Stimulated activated CD4-positive, alpha-beta T cell treated with anti-CD3 and anti-CD28 coated beads, Interleukin-1b, Interleukin-23, amount 100 ng/mL, for 24 hours (primary cell): Measurements from ENCODE around the gene NUDT12.

Source experiments
- DNase-seq, 4 experiments: peaks; one replicate each; pipeline ENCODE4 v3.0.0-alpha.2; 2020; ENCODE audit warnings: low read depth in 4 of 4, low spot score in 1 of 4

NUDT12 gene

DNA sequence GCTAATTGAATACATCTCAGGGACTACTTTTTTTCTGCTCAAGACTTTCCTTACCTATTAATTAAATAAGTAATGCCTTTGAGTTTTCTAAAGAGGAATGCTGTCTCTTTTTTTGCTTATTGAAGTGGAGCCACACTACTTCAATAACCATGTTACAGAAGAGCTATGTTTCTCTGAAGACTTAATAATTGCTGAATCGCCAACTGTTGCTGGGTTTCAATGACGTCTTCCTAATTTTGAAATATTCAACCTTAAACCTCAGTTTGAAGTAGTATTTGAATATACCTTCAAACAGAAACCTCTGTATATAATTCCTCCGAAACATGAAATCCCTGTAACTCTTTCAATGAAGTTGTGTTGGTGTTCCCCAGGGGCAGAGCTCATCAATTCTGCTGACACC is 21.0 kb downstream of the NUDT12 start:
- DNase-seq = no peak

DNA sequence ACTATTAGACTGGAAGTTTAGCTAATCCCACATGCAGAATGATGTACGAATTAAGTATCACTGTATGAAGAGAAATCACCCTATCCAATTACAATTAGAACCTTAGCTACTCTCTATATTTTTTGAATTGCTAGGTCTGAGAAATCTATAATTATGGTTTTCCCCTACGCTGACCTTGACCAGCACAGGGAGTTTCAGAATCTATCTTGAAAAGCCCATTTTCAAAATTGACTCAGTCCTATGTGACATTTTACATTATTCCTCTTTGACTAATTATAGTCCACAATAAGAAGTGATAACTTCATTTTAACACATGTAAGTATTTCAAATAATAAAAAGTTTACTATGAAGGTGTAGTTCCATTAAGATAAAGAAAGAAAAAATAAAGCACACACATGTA is 21.5 kb downstream of the NUDT12 start:
- no peak for DNase-seq

DNA sequence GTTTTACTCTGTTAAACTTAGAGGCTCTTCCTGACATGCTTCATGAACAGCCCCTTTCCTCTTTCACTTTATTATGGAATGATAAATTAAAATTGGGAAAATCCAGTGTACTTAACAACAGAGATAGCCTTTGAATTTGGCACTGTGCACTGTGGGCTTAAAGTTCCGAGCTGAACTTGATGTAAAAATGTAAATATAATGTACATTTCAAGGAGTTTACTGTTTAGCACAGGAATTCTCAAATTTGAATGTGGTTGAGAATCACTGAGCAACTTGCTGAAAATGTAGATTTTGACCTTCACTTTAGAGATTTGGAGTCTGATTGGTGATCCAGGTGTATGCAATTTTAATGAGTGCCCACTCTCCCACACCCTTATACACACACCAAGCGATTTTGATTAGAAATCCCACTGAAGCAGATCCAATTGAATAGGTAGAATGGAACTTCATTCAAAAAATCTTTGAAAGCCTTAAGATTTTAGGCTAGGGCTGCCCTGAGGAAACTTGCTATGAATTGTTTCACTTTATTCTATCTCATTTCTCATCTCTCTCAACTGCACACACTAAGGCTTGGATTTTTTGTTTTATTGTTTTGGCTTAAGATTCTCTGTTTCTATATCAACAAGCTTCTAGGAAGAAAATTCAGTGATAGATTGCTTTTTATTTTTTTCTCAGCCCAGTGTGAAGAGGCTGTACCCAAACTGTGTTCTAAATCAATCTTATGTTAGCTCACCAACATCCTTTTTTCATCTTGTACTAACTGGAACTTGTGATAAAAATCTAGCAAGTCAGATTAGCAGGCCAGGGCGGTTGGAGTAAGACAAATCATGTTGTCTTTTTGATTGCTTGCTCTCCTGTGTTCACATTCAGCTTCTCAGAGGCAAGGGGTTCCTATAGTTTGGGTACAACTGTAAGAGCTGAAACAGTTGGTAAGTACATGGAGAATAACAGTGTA is 22.9 kb downstream of the NUDT12 start:
- no peak for DNase-seq

GRCh38 chr5:103532086-103532734 is 30.4 kb downstream of the NUDT12 start:
- no peak for DNase-seq

DNA sequence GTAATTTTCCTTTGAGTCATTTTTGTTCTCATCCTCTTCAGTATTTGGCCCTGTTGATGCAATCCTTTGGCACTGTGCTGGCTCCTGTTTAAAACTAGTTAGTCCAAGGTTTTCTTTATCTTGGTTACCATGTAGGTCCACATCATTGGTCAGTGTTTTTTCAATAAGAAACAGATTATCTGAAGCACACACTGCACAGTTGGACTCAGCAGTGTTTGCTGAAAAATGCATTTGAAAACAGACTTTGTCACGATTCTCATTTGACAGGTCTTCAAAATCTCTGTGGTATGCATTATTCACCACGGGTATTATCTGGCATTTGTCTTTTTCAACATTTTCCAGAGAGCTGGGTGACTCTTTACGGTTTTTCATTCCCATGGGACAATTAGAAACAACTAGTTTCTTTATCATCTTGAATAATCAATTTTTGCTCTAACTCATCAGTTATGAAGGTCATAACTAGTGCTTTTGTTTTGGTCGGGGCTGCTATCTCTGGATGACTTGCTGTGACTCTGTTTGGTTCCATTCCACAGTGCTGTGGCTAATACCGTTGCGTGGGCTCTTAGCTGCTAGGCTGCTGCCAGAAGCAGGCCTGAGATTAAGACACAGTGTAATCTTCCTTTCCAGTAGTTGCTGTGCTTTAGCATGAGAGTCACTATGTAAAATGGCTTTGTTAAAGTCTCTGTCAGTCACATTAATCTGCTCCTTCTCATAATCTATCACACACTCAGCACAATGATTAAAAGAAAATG is 36.2 kb downstream of the NUDT12 start:
- no peak for DNase-seq

- no peak for DNase-seq
These were observed 37.2 kb downstream of the NUDT12 start for GRCh38 chr5:103525361-103525760.

DNA sequence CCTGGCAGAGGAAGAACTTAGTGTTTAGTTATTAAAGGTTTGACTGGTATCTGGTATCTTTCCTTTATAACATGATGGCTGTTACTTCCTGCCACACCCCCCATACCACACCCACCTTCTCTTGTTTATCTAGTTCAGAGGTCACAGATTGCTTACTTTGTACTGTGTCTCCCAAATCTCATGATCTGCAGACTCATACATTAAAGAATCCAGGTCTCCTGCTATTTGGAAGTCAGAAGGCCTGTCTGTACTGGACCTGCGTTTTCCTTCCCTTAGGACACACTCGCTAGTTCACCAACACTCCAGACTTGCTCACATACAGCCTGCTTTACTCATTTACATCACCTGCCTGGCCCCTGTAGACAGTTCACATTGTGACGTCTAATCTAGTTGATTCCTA is 39.3 kb downstream of the NUDT12 start:
- no peak for DNase-seq

GRCh38 chr5:103522586-103522985 is 40.0 kb downstream of the NUDT12 start:
- DNase-seq = no peak

DNA sequence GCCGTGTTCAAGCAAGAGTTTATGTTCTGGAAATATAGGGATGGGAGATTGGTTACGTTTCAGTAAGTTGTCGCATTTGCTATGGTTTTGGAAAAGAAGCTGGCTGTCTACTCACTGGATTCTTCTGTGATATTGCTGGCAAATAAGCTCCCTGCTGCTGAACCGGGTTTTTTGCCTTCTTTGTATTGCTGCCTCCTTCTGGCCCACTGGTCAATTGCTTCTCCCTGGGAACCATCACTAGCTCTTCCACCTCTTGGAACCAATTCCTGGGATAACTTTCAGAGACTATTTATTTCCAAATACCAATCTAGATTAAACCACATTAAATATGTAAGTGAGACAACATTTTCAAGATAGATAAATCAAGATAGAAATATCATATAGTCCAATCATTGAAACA is 43.0 kb downstream of the NUDT12 start:
- DNase-seq = no peak

DNA sequence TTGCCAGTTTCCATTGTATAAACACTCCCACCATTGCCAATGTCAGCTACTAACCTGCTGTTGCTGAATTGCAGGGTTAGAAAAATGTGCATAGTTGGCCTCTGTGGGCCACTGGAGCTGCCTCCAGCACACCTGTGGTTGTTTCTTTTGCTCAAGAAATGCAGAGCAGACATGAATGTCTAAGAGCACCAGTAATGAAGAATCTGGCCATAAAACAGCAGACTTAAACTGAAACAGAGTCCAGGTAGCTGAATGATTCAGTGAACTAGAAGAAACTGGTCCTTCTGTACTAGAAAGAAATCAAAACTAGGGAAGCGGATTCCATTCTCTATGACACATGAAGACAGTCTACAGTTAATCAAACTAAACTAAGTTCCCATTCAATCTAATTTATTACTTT is 48.2 kb downstream of the NUDT12 start:
- DNase-seq = no peak

DNA sequence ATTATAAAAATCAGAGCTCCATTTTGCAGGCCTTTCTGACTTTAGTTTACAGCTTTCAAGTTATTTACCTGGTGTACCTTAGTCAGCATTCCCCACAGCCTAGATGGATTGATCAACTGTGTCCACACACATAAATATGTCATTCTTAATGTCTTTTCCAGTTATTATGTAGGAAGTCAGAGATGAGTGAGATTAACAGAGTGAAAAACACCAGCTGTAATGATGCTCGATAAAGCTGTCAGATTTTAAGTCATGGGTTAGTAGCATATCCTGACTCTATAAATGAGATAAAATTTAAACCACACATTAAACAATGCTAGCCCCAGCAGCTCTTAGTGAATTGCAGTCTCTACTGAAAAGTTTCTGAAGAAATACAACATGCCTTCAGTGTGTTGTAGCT is 48.9 kb downstream of the NUDT12 start:
- DNase-seq = no peak

DNA sequence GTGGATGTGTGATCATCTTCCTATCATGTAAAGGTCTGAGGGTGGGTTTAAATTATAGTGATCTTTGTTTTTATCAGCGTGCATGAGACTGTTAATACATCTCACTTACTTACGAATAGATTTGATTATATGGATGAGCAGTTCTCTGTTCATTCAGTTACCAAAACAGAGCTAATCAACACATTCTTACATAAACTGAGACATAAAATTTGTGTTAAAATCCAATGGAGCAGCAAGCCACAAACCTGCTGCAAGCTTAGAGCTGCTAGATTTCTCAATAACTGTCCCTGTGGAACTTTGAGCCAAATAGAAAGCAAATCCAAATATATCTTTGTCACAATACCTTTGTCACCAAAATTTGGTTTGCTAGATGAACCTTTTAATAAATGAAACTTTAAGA is 50.1 kb downstream of the NUDT12 start:
- DNase-seq = no peak

DNA sequence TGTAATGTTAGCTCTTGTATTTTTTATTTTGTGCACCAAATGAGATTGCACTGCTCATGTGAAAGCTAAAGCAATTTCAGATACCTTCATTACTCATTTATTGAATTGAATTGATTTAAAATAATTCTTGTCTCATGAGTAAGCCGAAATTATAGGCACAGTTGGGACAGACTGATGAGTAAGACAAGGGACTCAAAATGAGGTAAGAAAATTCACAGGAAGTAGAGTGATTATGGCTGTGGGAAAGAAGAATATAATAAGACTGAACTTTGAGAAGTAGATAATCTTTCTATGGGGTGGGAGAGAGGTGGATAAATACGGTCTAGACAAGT is 51.1 kb downstream of the NUDT12 start:
- no peak for DNase-seq

- DNase-seq = no peak
These were observed 51.6 kb downstream of the NUDT12 start for GRCh38 chr5:103510851-103511553.

DNA sequence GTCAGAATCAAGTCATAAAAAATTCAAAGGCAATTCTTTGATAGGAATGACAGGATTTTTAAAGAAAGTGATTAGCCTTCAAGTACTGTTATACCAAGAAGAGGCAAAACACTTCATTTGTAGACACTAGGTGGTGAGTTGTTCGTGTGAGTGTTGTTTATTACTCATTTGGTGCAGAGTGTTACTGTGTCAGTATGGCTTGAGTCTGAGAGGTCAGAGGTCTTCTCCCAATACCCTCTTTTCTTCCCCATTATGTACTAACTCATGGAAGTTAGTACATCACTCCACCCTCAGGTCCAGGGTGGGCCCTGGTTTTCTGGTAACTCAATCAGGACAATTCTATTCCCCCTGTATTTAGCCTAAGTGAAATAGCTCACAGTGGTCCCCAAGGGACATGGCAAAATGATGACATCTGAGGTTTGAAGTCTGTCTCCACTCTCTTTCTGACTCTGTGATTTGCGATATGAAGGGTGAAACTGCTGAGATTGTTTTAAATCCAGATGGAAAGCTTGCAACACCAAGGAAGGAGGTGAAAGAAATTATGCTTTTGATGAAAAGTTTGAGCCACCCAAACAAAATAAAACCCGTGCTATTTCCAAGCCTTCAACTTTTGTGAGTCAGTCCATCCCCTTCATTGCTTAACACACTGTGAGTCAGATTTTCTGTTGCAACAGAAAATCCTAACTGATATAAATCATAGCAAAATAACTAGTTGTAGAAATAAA is 56.8 kb downstream of the NUDT12 start:
- no peak for DNase-seq

- DNase-seq = no peak
These were observed 59.5 kb downstream of the NUDT12 start for GRCh38 chr5:103503066-103503465.

DNA sequence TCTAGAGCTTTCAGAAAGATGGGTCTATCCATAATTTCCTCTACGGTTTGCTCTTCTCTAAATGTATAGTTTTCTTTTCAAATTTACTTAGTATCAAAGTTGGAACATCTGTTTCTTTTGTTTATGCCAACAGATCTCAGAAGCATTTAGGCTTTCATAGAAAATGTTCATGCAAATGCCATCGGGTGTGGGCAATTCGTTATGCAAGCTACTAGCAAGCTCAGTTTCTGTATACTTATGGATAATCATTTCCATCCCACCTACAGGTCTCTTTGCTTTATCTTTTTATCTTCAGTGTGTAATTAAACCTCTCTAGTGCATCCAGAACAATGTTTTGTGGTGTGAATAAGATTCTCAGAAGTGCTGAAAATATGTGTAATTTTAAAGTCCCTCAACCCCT is 59.9 kb downstream of the NUDT12 start:
- DNase-seq = no peak
